Vagina (tissue), 2 donors: ENCODE measurements around the gene GSG1L. TPM values are rescaled to one million over a fixed set of nuclear protein-coding genes. Genes with fewer than 3 reads are reported as not detected.

ENCODE experiments used
- DNase-seq, 2 donors: peaks; one replicate each; pipeline ENCODE4 v3.0.0-alpha.2; 2017; ENCODE audit errors: extremely low spot score in 2 of 2
- H3K27ac ChIP-seq: fragments of 200-600 bp; sonication (generic); one replicate; pipeline ENCODE4 v1.5.1; 2019
- H3K27me3 ChIP-seq: fragments of 200-600 bp; sonication (generic); one replicate; pipeline ENCODE4 v1.5.1; 2019
- H3K36me3 ChIP-seq, 2 donors: fragments of 200-600 bp; sonication (generic); one replicate each; pipeline ENCODE4 v1.5.1; 2017 to 2019
- H3K4me1 ChIP-seq: fragments of 200-600 bp; sonication (generic); one replicate; pipeline ENCODE4 v1.5.1; 2019
- H3K4me3 ChIP-seq, 2 donors: fragments of 200-600 bp; sonication (generic); 1 replicate in 1 of 2; 2 replicates in 1 of 2; pipeline ENCODE4 v1.5.1; 2016 to 2019
- H3K9me3 ChIP-seq: fragments of 200-600 bp; sonication (generic); one replicate; pipeline ENCODE4 v1.5.1; 2019
- CTCF ChIP-seq, 3 experiments: fragments of 450-650 bp in 2 of 3; fragments of 200-600 bp in 1 of 3; sonication (generic) in 1 of 3; IDR thresholded peaks; one replicate each; pipeline ENCODE4 v1.5.1; 2017 to 2019; ENCODE audit warnings: antibody characterized with exemption in 3 of 3, mild to moderate bottlenecking in 2 of 3, moderate library complexity in 2 of 3
- POLR2A ChIP-seq, 2 donors: fragments of 450-650 bp; IDR thresholded peaks; one replicate each; pipeline ENCODE4 v1.6.1; 2017; ENCODE audit warnings: antibody characterized with exemption in 2 of 2, mild to moderate bottlenecking in 2 of 2, moderate library complexity in 2 of 2
- POLR2AphosphoS5 ChIP-seq, 2 donors: sonication (generic); formaldehyde crosslinking; IDR thresholded peaks; one replicate each; pipeline ENCODE4 v1.9.0; 2017; ENCODE audit warnings: antibody characterized with exemption in 2 of 2, mild to moderate bottlenecking in 2 of 2, low read depth in 1 of 2; ENCODE audit not compliant: insufficient read depth in 1 of 2
- intact Hi-C: fragments of 100-400 bp; cut with DNase I; formaldehyde crosslinking; loops from one replicate; pipeline ENCODE4 v1.15.1; 2023
- total RNA-seq: library from RNA; depleted of rRNA; stranded (reverse); fragments of >200 nt; gene quantifications from one replicate; pipeline ENCODE4 v1.2.3, GENCODE V29; 2016

GSG1L gene
- total RNA-seq, 1 donor from 2014 or later: not detected

- Histone ChIP-seq H3K36me3 (no peaks in the 10 kb centered on the region), H3K27ac (no peak overlapping the region), H3K27me3 (no peaks in the 10 kb centered on the region), H3K4me3 (no peak overlapping the region), H3K9me3 (no peaks in the 10 kb centered on the region), H3K4me1 (peaks cover 7% of the 10 kb centered on the region)
- DNase-seq: no peak
- TF ChIP-seq POLR2AphosphoS5 (IDR thresholded peaks at IDR 0.05; ENCODE audit: insufficient read depth in 1 of 2, low read depth in 1 of 2) (no peak), CTCF (IDR thresholded peaks at IDR 0.05) (no peak), POLR2A (IDR thresholded peaks at IDR 0.05) (no peak)
- intact Hi-C loops: no loop called here
Observed at GRCh38 chr16:28081391-28081968, 18.0 kb upstream of the GSG1L start.

- peaks cover 5% of the 10 kb centered on the region for H3K4me1 ChIP-seq
- H3K9me3 ChIP-seq: no peaks in the 10 kb centered on the region
- no peak for TF ChIP-seq CTCF (IDR thresholded peaks at IDR 0.05)
- TF ChIP-seq POLR2A (IDR thresholded peaks at IDR 0.05): no peak
- TF ChIP-seq POLR2AphosphoS5 (IDR thresholded peaks at IDR 0.05; ENCODE audit: insufficient read depth in 1 of 2, low read depth in 1 of 2): no peak
- intact Hi-C loops: no loop called here
- no peak for DNase-seq
- H3K36me3 ChIP-seq: no peaks in the 10 kb centered on the region
- no peak overlapping the region for H3K27ac ChIP-seq
- no peaks in the 10 kb centered on the region for H3K27me3 ChIP-seq
- no peak overlapping the region for H3K4me3 ChIP-seq
Observed at GRCh38 chr16:28078261-28078660, 14.7 kb upstream of the GSG1L start.

GRCh38 chr16:28073836-28074235 is 10.3 kb upstream of the GSG1L start:
- Histone ChIP-seq H3K4me1 (no peaks in the 10 kb centered on the region), H3K36me3 (no peaks in the 10 kb centered on the region), H3K4me3 (no peak overlapping the region), H3K27ac (no peak overlapping the region), H3K9me3 (no peaks in the 10 kb centered on the region), H3K27me3 (no peaks in the 10 kb centered on the region)
- TF ChIP-seq POLR2AphosphoS5 (IDR thresholded peaks at IDR 0.05; ENCODE audit: insufficient read depth in 1 of 2, low read depth in 1 of 2) (no peak), POLR2A (IDR thresholded peaks at IDR 0.05) (no peak), CTCF (IDR thresholded peaks at IDR 0.05) (no peak)
- intact Hi-C loops: no loop called here
- no peak for DNase-seq

- no peaks in the 10 kb centered on the region for H3K4me1 ChIP-seq
- intact Hi-C loops: no loop called here
- H3K27me3 ChIP-seq: no peaks in the 10 kb centered on the region
- no peaks in the 10 kb centered on the region for H3K36me3 ChIP-seq
- H3K4me3 ChIP-seq: no peak overlapping the region
- no peak for DNase-seq
- no peaks in the 10 kb centered on the region for H3K9me3 ChIP-seq
- TF ChIP-seq CTCF (IDR thresholded peaks at IDR 0.05): no peak
- no peak for TF ChIP-seq POLR2A (IDR thresholded peaks at IDR 0.05)
- no peak for TF ChIP-seq POLR2AphosphoS5 (IDR thresholded peaks at IDR 0.05; ENCODE audit: insufficient read depth in 1 of 2, low read depth in 1 of 2)
- H3K27ac ChIP-seq: no peak overlapping the region
Observed at GRCh38 chr16:28072087-28072486, 8.6 kb upstream of the GSG1L start.

GRCh38 chr16:28069971-28070794 is 6.7 kb upstream of the GSG1L start:
- intact Hi-C loops: no loop called here

More at GRCh38 chr16:28069971-28070794, 6.7 kb upstream of the GSG1L start:
- H3K4me3 ChIP-seq: no peak overlapping the region
- no peaks in the 10 kb centered on the region for H3K4me1 ChIP-seq
- H3K9me3 ChIP-seq: no peaks in the 10 kb centered on the region
- H3K27ac ChIP-seq: no peak overlapping the region
- no peak for DNase-seq
- H3K36me3 ChIP-seq: no peaks in the 10 kb centered on the region
- no peak for TF ChIP-seq CTCF (IDR thresholded peaks at IDR 0.05)
- no peak for TF ChIP-seq POLR2AphosphoS5 (IDR thresholded peaks at IDR 0.05; ENCODE audit: insufficient read depth in 1 of 2, low read depth in 1 of 2)
- TF ChIP-seq POLR2A (IDR thresholded peaks at IDR 0.05): no peak
- no peaks in the 10 kb centered on the region for H3K27me3 ChIP-seq
